ENCODE data around the gene ANGPTL2.

Gene ANGPTL2

GRCh38 chr9:127118597-127119319 lies 3.7 kb downstream of the ANGPTL2 start:
- DNase-seq (ENCODE audit: low read depth, low spot score): no peak

GRCh38 chr9:127117801-127118200 lies 4.6 kb downstream of the ANGPTL2 start:
- DNase-seq (ENCODE audit: low read depth, low spot score): no peak

- no peak for DNase-seq (ENCODE audit: low read depth, low spot score)
Observed at GRCh38 chr9:127116957-127117356, 5.5 kb downstream of the ANGPTL2 start.

GRCh38 chr9:127116088-127116726 lies 6.2 kb downstream of the ANGPTL2 start:
- DNase-seq (ENCODE audit: low read depth, low spot score): no peak

GRCh38 chr9:127114606-127115005 lies 7.8 kb downstream of the ANGPTL2 start:
- DNase-seq (ENCODE audit: low read depth, low spot score): no peak

GRCh38 chr9:127113191-127113972 lies 9.1 kb downstream of the ANGPTL2 start:
- DNase-seq (ENCODE audit: low read depth, low spot score): no peak

GRCh38 chr9:127112735-127113161 lies 9.7 kb downstream of the ANGPTL2 start:
- DNase-seq (ENCODE audit: low read depth, low spot score): no peak

GRCh38 chr9:127112056-127112455 lies 10.4 kb downstream of the ANGPTL2 start:
- DNase-seq (ENCODE audit: low read depth, low spot score): no peak

GRCh38 chr9:127109212-127109711 lies 13.2 kb downstream of the ANGPTL2 start:
- no peak for DNase-seq (ENCODE audit: low read depth, low spot score)

GRCh38 chr9:127107929-127108876 lies 14.2 kb downstream of the ANGPTL2 start:
- DNase-seq (ENCODE audit: low read depth, low spot score): no peak

GRCh38 chr9:127107171-127107928 lies 15.1 kb downstream of the ANGPTL2 start:
- DNase-seq (ENCODE audit: low read depth, low spot score): no peak

GRCh38 chr9:127106466-127106855 lies 16.0 kb downstream of the ANGPTL2 start:
- no peak for DNase-seq (ENCODE audit: low read depth, low spot score)

GRCh38 chr9:127105805-127106465 lies 16.5 kb downstream of the ANGPTL2 start:
- DNase-seq (ENCODE audit: low read depth, low spot score): no peak

GRCh38 chr9:127104581-127105311 lies 17.7 kb downstream of the ANGPTL2 start:
- no peak for DNase-seq (ENCODE audit: low read depth, low spot score)

GRCh38 chr9:127102788-127103187 lies 19.6 kb downstream of the ANGPTL2 start:
- DNase-seq (ENCODE audit: low read depth, low spot score): no peak

- no peak for DNase-seq (ENCODE audit: low read depth, low spot score)
Observed at GRCh38 chr9:127102176-127102575, 20.3 kb downstream of the ANGPTL2 start.

- DNase-seq (ENCODE audit: low read depth, low spot score): no peak
Observed at GRCh38 chr9:127099664-127100063, 22.8 kb downstream of the ANGPTL2 start.

GRCh38 chr9:127098916-127099553 lies 23.4 kb downstream of the ANGPTL2 start:
- DNase-seq (ENCODE audit: low read depth, low spot score): no peak

GRCh38 chr9:127097683-127098082 lies 24.8 kb downstream of the ANGPTL2 start:
- DNase-seq (ENCODE audit: low read depth, low spot score): no peak
